Ishikawa (cell line): ENCODE measurements around the gene PPM1B.

Experiments
- EGR1 ChIP-seq: IDR thresholded peaks from 2 replicates; pipeline ENCODE4 v1.6.1; 2012
- EP300 ChIP-seq: IDR thresholded peaks from 2 replicates; pipeline ENCODE4 v1.6.1; 2012; ENCODE audit warnings: borderline replicate concordance
- FOXM1 ChIP-seq: IDR thresholded peaks from 2 replicates; pipeline ENCODE4 v1.6.1; 2012; ENCODE audit warnings: low read depth, borderline replicate concordance
- MAX ChIP-seq: IDR thresholded peaks from 2 replicates; pipeline ENCODE4 v1.6.1; 2012
- RAD21 ChIP-seq: IDR thresholded peaks from 2 replicates; pipeline ENCODE4 v1.6.1; 2012; ENCODE audit warnings: low read depth
- REST ChIP-seq: IDR thresholded peaks from 2 replicates; pipeline ENCODE4 v1.6.1; 2012; ENCODE audit warnings: low read depth, mild to moderate bottlenecking
- TAF1 ChIP-seq: IDR thresholded peaks from 2 replicates; pipeline ENCODE4 v1.6.1; 2012; ENCODE audit warnings: low read depth, mild to moderate bottlenecking
- TEAD4 ChIP-seq: IDR thresholded peaks from 2 replicates; pipeline ENCODE4 v1.6.1; 2012
- USF1 ChIP-seq: IDR thresholded peaks from 2 replicates; pipeline ENCODE4 v1.6.1; 2012
- YY1 ChIP-seq: IDR thresholded peaks from 2 replicates; pipeline ENCODE4 v1.6.1; 2012; ENCODE audit warnings: low read depth
- ZBTB7A ChIP-seq: IDR thresholded peaks from 2 replicates; pipeline ENCODE4 v1.6.1; 2012; ENCODE audit warnings: low read depth

- no peak for TF ChIP-seq USF1
- no peak for TF ChIP-seq REST
- no peak for TF ChIP-seq ZBTB7A
- no peak for TF ChIP-seq EP300
- TF ChIP-seq FOXM1, result no peak
- no peak for TF ChIP-seq TEAD4
- no peak for TF ChIP-seq TAF1
- no peak for TF ChIP-seq EGR1
- no peak for TF ChIP-seq MAX
- TF ChIP-seq YY1, result no peak
- no peak for TF ChIP-seq RAD21
Measured at GRCh38 chr2:44187251-44187650, 18.6 kb downstream of the PPM1B start.
